Type B pancreatic cell (in vitro differentiated cells): ENCODE data around the gene KIF21A. TPM values are rescaled to one million over a fixed set of nuclear protein-coding genes. Genes with fewer than 3 reads are reported as not detected.

ENCODE experiments used
- DNase-seq: peaks from one replicate; pipeline ENCODE4 v3.0.0; 2021; ENCODE audit warnings: mixed read lengths; ENCODE audit not compliant: unreplicated experiment; ENCODE audit errors: extremely low spot score
- H3K27ac Mint-ChIP-seq: 2 replicates; pipeline ENCODE4 v1.8.0; 2021; ENCODE audit warnings: mild to moderate bottlenecking, mixed read lengths
- H3K27me3 Mint-ChIP-seq: 2 replicates; pipeline ENCODE4 v1.8.0; 2021; ENCODE audit warnings: mixed read lengths
- H3K36me3 Mint-ChIP-seq: 2 replicates; pipeline ENCODE4 v1.8.0; 2021; ENCODE audit warnings: mixed read lengths
- H3K4me1 Mint-ChIP-seq: one replicate; pipeline ENCODE4 v1.8.0; 2021; ENCODE audit warnings: mixed read lengths; ENCODE audit not compliant: unreplicated experiment
- H3K4me3 Mint-ChIP-seq: 2 replicates; pipeline ENCODE4 v1.8.0; 2021; ENCODE audit warnings: mild to moderate bottlenecking, mixed read lengths
- H3K9me3 Mint-ChIP-seq: 2 replicates; pipeline ENCODE4 v1.8.0; 2021; ENCODE audit warnings: mixed read lengths
- CTCF ChIP-seq: fragments of 200-600 bp; sonication (generic); conservative IDR thresholded peaks from 2 replicates; pipeline ENCODE4 v1.5.0; 2021; ENCODE audit warnings: antibody characterized with exemption, mild to moderate bottlenecking
- total RNA-seq: library from RNA; stranded (reverse); gene quantifications from 2 replicates; pipeline ENCODE4 v1.2.1, GENCODE V29; 2021; ENCODE audit warnings: low replicate concordance

The KIF21A gene
- total RNA-seq, 1 donor from 2014 or later, result 25.7 TPM

GRCh38 chr12:39393890-39394289 lies 49.0 kb downstream of the KIF21A start:
- H3K27ac Mint-ChIP-seq, result no peak overlapping the region
- H3K4me3 Mint-ChIP-seq, result no peak overlapping the region
- H3K9me3 Mint-ChIP-seq, result peaks cover 8% of the 10 kb centered on the region
- no peak for DNase-seq
- H3K27me3 Mint-ChIP-seq, result no peaks in the 10 kb centered on the region
- TF ChIP-seq CTCF, result no peak
- H3K4me1 Mint-ChIP-seq, result peaks cover 33% of the 10 kb centered on the region
- H3K36me3 Mint-ChIP-seq, result no peaks in the 10 kb centered on the region

GRCh38 chr12:39393179-39393578 lies 49.7 kb downstream of the KIF21A start:
- H3K4me1 Mint-ChIP-seq, result peaks cover 33% of the 10 kb centered on the region
- TF ChIP-seq CTCF, result no peak

GRCh38 chr12:39392154-39392925 lies 50.6 kb downstream of the KIF21A start:
- no peak for DNase-seq
- Mint-ChIP-seq H3K9me3 (peaks cover 8% of the 10 kb centered on the region), H3K27me3 (no peaks in the 10 kb centered on the region), H3K27ac (no peak overlapping the region), H3K4me1 (peaks cover 33% of the 10 kb centered on the region), H3K4me3 (no peak overlapping the region), H3K36me3 (no peaks in the 10 kb centered on the region)
- no peak for TF ChIP-seq CTCF

More at GRCh38 chr12:39393179-39393578, 49.7 kb downstream of the KIF21A start:
- H3K27ac Mint-ChIP-seq, result no peak overlapping the region
- no peaks in the 10 kb centered on the region for H3K27me3 Mint-ChIP-seq
- H3K36me3 Mint-ChIP-seq, result no peaks in the 10 kb centered on the region
- no peak for DNase-seq
- peaks cover 8% of the 10 kb centered on the region for H3K9me3 Mint-ChIP-seq
- no peak overlapping the region for H3K4me3 Mint-ChIP-seq

GRCh38 chr12:39390752-39391151 lies 52.2 kb downstream of the KIF21A start:
- Mint-ChIP-seq H3K27me3 (no peaks in the 10 kb centered on the region), H3K36me3 (no peaks in the 10 kb centered on the region), H3K4me3 (no peak overlapping the region), H3K4me1 (peaks cover 29% of the 10 kb centered on the region), H3K27ac (no peak overlapping the region), H3K9me3 (peaks cover 6% of the 10 kb centered on the region)
- no peak for DNase-seq
- TF ChIP-seq CTCF, result no peak

GRCh38 chr12:39389399-39390150 lies 53.3 kb downstream of the KIF21A start:
- no peaks in the 10 kb centered on the region for H3K27me3 Mint-ChIP-seq
- H3K27ac Mint-ChIP-seq, result no peak overlapping the region
- DNase-seq, result no peak
- H3K9me3 Mint-ChIP-seq, result no peaks in the 10 kb centered on the region
- no peaks in the 10 kb centered on the region for H3K36me3 Mint-ChIP-seq
- no peak overlapping the region for H3K4me3 Mint-ChIP-seq
- TF ChIP-seq CTCF, result no peak
- peaks cover 23% of the 10 kb centered on the region for H3K4me1 Mint-ChIP-seq
